Measurements from ENCODE around the gene UCMA.

The UCMA gene

DNA sequence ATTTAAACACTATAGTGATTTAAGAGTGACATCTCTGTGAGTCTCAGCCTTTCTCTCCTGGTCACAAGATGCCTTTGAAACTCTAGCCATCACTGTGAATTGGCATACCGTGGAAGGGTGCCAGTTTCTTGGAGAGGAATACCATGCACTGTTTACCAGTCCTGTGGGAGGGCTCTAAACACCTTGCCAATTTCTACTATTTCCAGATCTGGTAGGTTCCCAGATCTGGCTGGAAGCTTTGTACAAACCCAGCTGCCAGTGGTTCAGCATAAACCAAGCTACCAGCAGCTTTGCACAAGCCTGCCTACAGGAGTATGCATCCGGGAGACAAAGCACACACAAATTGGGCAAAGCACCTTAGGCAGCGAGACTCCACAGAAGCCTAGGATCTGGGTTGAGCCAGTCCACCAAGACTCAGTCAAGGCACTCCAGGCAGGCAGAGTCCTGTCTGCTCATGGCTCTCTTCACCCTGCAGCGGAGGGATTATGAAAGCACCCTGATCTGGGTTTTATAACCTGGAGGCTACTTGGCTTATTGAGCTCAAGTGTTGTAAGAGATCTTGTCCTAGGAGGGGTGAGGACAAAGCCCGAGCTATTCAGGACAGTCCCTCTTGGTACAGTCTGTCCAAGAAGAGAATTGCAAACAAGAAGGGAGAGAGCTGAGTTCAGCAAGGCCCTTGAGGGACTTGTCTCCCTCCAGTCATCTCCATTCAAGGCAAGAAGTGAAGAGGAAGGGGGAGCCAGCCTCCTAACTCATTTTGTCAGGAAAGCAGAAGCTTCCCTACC, 49.3 kb downstream of the UCMA start:
- no peak for DNase-seq

DNA sequence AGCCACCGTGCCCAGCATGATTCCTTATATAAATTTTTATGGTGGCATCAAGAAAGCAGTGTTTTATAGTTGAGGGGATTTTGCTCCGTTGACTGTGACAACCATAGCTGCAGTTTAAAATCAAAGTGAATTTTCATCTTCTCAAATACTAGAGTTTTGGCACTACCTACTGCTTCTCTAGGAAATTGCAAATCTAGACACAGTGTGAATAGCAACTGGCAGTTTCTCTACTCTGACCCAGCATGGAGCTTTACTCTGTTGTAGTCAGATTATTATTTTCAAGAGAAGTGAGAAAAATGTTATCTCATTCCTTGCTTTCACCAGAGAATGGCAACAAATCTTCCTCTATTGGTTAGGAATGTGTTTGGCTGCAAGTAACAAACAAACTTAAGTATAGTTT, 49.9 kb downstream of the UCMA start:
- no peak for DNase-seq

DNA sequence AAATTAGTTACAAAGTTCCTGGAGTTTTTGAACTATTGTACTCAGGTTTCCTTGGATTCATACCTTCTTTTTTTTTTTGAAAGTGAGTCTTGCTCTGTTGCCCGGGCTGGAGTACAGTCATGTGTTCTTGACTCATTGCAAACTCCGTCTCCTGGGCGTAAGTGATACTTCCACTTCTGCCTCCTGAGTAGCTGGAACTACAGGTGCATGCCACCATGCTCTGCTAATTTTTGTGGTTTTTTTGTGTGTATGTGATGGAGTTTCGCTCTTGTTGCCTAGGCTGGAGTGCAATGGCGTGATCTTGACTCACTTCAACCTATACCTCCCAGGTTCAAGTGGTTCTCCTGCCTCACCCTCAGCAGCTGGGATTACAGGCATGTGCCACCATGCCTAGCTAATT, 50.5 kb downstream of the UCMA start:
- no peak for DNase-seq

DNA sequence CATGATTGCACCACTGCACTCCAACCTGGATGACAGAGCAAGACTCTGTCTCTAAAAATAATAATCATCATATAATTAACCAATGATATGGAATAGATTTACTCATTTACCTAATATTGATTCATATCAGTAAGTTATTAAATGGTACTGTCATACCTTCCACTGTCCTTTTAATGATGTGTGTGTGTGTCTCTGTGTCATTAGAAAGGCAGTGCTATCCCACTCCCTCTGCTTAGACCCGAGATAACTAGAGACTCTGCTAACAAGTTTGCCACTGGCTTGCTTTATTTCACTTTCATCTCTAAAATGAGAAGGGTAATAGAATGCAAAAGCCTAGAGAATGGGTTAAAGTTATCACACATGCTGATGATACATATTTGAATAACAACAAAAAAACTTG, 51.8 kb downstream of the UCMA start:
- DNase-seq = no peak

DNA sequence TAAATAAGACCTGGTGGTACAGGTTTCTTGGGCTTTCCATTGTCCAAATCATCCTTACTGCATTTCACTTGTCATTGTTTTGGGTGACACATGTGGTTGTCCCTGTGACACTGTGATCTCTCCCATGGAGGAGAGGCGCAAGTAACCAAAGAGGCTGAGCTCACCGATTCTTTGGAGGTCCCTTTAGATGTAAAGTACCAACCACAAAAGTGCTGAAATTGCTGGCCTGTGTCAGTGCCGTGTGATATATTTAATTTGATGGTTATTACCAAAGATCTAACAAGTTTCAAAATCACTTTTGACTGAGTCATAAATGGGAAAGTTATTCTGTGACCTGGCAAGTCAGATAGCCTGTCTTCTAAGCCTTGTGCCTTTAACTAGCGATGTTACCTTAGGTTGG, 53.4 kb downstream of the UCMA start:
- no peak for DNase-seq

DNA sequence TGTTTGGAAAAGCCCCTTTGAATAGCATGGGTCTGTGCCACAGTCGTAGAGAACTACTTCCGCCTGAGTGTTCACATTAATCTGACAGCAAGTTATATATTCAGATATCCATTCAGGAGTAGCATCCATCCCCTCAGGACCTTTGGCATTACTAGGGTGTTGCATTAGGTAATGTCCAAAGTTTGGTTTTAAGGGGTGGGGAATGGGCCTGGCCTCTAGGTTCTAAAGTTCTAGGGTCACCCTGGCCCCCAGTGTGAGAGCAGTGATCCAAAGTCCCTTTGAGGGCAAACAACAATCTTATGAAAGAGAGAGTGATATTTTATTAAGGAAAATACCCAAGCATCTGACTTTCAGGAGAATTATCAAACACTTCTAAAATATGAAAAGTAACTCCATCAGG, 60.6 kb downstream of the UCMA start:
- no peak for DNase-seq
